ENCODE data around the gene UNC79. TPM values are rescaled to one million over a fixed set of nuclear protein-coding genes. Genes with fewer than 3 reads are reported as not detected.

The UNC79 gene
- total RNA-seq, 2 experiments from 2014 or later: 0.04 to 0.05 TPM

DNA sequence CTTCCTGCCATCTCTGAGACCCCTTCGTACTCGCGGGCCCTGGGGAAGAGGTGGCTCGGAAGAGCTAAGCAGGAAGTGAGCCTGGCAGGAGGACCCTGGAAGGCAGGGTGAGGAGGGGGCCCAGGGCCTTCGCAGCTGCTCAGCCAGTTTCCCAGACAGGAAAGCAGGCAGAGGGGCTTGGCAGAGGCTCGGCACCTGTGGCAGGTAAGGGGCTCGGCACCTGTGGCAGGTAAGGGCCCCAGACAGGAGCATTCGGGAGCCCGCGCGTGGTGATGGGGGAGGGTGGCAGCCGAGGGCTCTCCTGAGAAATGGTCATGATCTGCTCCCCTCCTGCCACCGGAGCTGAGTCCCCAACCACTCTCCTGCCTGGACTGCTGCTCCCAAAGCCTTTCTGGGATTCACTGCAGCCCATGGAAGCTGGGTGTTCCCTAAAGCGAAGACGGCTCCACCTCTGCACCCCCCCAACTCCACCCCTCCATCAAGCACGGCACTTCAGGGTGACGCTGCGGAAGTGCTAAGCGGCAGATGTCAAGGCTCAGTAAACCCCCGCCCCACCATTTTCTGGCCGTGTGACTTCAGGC is 294.4 kb downstream of the UNC79 start:
- Mint-ChIP-seq H3K36me3 (ENCODE audit: low read depth) (no peaks in the 10 kb centered on the region), H3K27me3 (no peaks in the 10 kb centered on the region), H3K9me3 (no peaks in the 10 kb centered on the region), H3K4me3 (no peak overlapping the region), H3K4me1 (ENCODE audit: low read depth) (no peaks in the 10 kb centered on the region), H3K27ac (no peak overlapping the region)
- ChIA-PET CTCF (no interaction called here), POLR2A (interaction anchor here (0.9 kb wide), 1 partner anchor 10 kb away, joined by 3 read pairs; no protein-coding TSS in a partner anchor)
- TF ChIP-seq, protein P1, sequence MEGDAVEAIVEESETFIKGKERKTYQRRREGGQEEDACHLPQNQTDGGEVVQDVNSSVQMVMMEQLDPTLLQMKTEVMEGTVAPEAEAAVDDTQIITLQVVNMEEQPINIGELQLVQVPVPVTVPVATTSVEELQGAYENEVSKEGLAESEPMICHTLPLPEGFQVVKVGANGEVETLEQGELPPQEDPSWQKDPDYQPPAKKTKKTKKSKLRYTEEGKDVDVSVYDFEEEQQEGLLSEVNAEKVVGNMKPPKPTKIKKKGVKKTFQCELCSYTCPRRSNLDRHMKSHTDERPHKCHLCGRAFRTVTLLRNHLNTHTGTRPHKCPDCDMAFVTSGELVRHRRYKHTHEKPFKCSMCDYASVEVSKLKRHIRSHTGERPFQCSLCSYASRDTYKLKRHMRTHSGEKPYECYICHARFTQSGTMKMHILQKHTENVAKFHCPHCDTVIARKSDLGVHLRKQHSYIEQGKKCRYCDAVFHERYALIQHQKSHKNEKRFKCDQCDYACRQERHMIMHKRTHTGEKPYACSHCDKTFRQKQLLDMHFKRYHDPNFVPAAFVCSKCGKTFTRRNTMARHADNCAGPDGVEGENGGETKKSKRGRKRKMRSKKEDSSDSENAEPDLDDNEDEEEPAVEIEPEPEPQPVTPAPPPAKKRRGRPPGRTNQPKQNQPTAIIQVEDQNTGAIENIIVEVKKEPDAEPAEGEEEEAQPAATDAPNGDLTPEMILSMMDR (IDR thresholded peaks at IDR 0.05): no peak
- DNase-seq (no peak), ATAC-seq (no peak)
- intact Hi-C loops (cut with micrococcal nuclease): no loop called here

- TF ChIP-seq, protein P1 (IDR thresholded peaks at IDR 0.05): no peak
- H3K4me1 Mint-ChIP-seq (ENCODE audit: low read depth): no peaks in the 10 kb centered on the region
- no peaks in the 10 kb centered on the region for H3K36me3 Mint-ChIP-seq (ENCODE audit: low read depth)
- CTCF ChIA-PET: no interaction called here
- no peak overlapping the region for H3K27ac Mint-ChIP-seq
- no peak overlapping the region for H3K4me3 Mint-ChIP-seq
- no peak for DNase-seq
- ATAC-seq: no peak
- no peaks in the 10 kb centered on the region for H3K9me3 Mint-ChIP-seq
- intact Hi-C loops (cut with micrococcal nuclease): no loop called here
- POLR2A ChIA-PET: interaction anchor here (0.9 kb wide), 1 partner anchor 9 kb away, joined by 3 read pairs; no protein-coding TSS in a partner anchor
- H3K27me3 Mint-ChIP-seq: no peaks in the 10 kb centered on the region
Observed at GRCh38 chr14:93725993-93726392, 295.3 kb downstream of the UNC79 start.

DNA sequence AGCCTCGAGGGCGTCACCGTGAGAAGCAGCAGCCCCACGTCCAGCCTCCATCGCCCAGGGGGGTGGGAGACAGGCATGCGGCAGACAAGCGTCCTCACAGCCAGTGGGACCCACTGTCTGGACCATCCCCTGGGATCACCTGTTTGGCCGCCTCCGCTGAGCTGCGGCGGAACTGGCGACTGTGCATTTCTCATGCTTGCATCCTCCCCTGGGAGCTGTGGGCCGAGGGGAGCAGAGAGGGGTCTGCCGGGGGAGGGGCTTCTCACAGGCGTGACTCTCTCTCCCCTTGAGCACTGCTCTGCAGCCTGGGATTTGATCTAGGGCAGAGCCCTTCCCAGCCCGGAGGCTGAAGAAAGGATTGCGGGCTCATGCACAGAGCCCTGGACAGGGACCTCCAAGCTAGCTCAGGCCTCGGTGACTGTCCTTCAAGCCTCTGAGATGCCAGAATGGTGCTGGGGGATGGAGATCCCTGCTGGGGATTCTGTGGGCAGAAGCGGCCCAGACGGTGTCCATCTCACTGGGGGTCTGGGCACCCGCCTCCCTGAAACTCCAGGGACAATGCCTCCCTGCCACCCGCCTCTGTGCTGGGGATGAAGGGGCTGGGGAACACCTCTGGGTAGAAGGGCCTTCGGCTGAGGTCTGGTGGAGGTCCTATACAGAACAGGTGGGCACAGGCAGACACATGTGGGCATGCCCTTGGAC is 296.5 kb downstream of the UNC79 start:
- intact Hi-C loops (cut with micrococcal nuclease): no loop called here

GRCh38 chr14:93727917-93728650 is 297.3 kb downstream of the UNC79 start:
- intact Hi-C loops (cut with micrococcal nuclease): no loop called here
- Mint-ChIP-seq H3K27me3 (no peaks in the 10 kb centered on the region), H3K4me3 (no peak overlapping the region), H3K4me1 (ENCODE audit: low read depth) (no peaks in the 10 kb centered on the region), H3K27ac (no peak overlapping the region), H3K9me3 (no peaks in the 10 kb centered on the region), H3K36me3 (ENCODE audit: low read depth) (no peaks in the 10 kb centered on the region)
- TF ChIP-seq, protein P1 (IDR thresholded peaks at IDR 0.05): no peak
- DNase-seq (no peak), ATAC-seq (no peak)
- ChIA-PET CTCF (no interaction called here), POLR2A (no interaction called here)

More for the DNA sequence above, 296.5 kb downstream of the UNC79 start:
- H3K27me3 Mint-ChIP-seq: no peaks in the 10 kb centered on the region
- H3K4me3 Mint-ChIP-seq: no peak overlapping the region
- no peak overlapping the region for H3K27ac Mint-ChIP-seq
- no peaks in the 10 kb centered on the region for H3K9me3 Mint-ChIP-seq
- POLR2A ChIA-PET: no interaction called here
- CTCF ChIA-PET: no interaction called here
- no peaks in the 10 kb centered on the region for H3K36me3 Mint-ChIP-seq (ENCODE audit: low read depth)
- H3K4me1 Mint-ChIP-seq (ENCODE audit: low read depth): no peaks in the 10 kb centered on the region
- DNase-seq (no peak), ATAC-seq (no peak)
- TF ChIP-seq, protein P1 (IDR thresholded peaks at IDR 0.05): no peak

DNA sequence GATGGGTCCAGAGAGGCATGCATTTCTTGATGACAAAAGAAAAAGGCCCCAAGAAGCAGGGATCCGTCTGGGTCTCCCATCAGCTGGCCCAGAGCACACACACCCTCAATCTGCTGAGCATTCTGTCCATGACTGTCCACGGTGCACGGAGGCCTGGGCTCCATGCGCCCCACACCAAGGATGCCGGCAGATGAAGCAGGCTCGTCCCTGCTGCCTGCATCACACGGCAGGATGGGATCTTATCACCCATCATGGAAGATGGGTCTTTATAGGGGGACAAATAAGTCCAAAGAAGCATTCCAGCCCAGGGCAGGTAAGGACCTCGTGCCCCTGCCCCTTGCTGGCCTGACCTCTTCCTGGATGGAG is 297.9 kb downstream of the UNC79 start:
- Mint-ChIP-seq H3K36me3 (ENCODE audit: low read depth) (no peaks in the 10 kb centered on the region), H3K4me1 (ENCODE audit: low read depth) (no peaks in the 10 kb centered on the region), H3K9me3 (no peaks in the 10 kb centered on the region), H3K27ac (no peak overlapping the region), H3K4me3 (no peak overlapping the region), H3K27me3 (no peaks in the 10 kb centered on the region)
- TF ChIP-seq, protein P1 (IDR thresholded peaks at IDR 0.05): no peak
- ATAC-seq: no peak
- CTCF ChIA-PET: no interaction called here
- intact Hi-C loops (cut with micrococcal nuclease): no loop called here
- no peak for DNase-seq
- POLR2A ChIA-PET: no interaction called here
